Measurements from ENCODE around the gene KLHL7.

Gene KLHL7

DNA sequence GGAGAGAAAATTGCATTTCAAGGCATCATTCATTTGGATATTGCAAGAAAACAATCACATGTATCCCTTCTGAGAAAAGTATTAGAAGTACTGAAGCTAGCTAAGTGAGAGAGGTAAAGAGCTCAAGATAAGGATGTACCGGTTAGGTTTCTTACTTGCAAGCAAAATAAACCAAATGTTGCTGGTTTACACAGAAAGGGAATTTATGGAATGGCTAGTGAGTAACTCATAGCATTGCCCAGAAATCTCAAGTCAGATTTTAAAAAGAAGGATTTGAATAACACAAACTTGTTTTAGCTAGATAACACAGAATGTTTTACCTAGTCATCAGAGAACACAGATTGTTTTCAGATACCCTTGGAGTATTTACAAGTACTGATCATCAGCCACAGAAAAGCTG is 30.6 kb downstream of the KLHL7 start:
- no peak overlapping the region for H3K4me3 ChIP-seq (ENCODE audit: low read length)
- no peak for DNase-seq (ENCODE audit: low read depth)
- TF ChIP-seq CTCF (conservative IDR thresholded peaks at IDR 0.05; ENCODE audit: low read length) = no peak

- no peak overlapping the region for H3K4me3 ChIP-seq (ENCODE audit: low read length)
- no peak for DNase-seq (ENCODE audit: low read depth)
- no peak for TF ChIP-seq CTCF (conservative IDR thresholded peaks at IDR 0.05; ENCODE audit: low read length)
Measured at GRCh38 chr7:23157679-23158078, 52.1 kb downstream of the KLHL7 start.

- H3K4me3 ChIP-seq (ENCODE audit: low read length) = no peak overlapping the region
- TF ChIP-seq CTCF (conservative IDR thresholded peaks at IDR 0.05; ENCODE audit: low read length) = no peak
- DNase-seq (ENCODE audit: low read depth) = no peak
Measured at GRCh38 chr7:23158546-23158945, 53.0 kb downstream of the KLHL7 start.

DNA sequence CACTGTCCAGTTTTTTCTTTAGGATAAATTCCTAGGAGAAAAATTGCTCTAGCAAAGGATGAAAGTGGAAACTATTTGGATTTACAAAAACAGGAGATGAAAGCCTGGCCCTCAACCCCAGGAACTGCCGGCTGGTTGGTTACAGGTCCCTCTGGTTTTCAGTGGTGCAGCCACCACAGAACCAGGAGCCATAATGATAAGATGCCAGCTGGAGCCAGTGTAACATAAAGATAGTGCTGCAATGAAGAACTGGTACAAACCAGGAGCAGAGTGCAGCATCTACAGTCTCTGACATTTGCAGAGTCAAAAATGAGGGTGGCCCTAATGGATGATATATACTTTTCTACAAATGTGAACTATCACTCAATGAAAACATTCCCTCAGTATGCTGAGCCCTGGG is 55.9 kb downstream of the KLHL7 start:
- no peak overlapping the region for H3K4me3 ChIP-seq (ENCODE audit: low read length)
- no peak for TF ChIP-seq CTCF (conservative IDR thresholded peaks at IDR 0.05; ENCODE audit: low read length)
- no peak for DNase-seq (ENCODE audit: low read depth)

- DNase-seq (ENCODE audit: low read depth) = no peak
- TF ChIP-seq CTCF (conservative IDR thresholded peaks at IDR 0.05; ENCODE audit: low read length) = no peak
- no peak overlapping the region for H3K4me3 ChIP-seq (ENCODE audit: low read length)
Measured at GRCh38 chr7:23164846-23165245, 59.3 kb downstream of the KLHL7 start.

- no peak for TF ChIP-seq CTCF (conservative IDR thresholded peaks at IDR 0.05; ENCODE audit: low read length)
- no peak for DNase-seq (ENCODE audit: low read depth)
- no peak overlapping the region for H3K4me3 ChIP-seq (ENCODE audit: low read length)
Measured at GRCh38 chr7:23165316-23165715, 59.7 kb downstream of the KLHL7 start.

GRCh38 chr7:23167691-23168090 is 62.1 kb downstream of the KLHL7 start:
- DNase-seq (ENCODE audit: low read depth) = no peak
- H3K4me3 ChIP-seq (ENCODE audit: low read length) = no peak overlapping the region
- TF ChIP-seq CTCF (conservative IDR thresholded peaks at IDR 0.05; ENCODE audit: low read length) = no peak

Data from AG10803 (cell line).